ENCODE results near the gene VAV2.

Gene VAV2

DNA sequence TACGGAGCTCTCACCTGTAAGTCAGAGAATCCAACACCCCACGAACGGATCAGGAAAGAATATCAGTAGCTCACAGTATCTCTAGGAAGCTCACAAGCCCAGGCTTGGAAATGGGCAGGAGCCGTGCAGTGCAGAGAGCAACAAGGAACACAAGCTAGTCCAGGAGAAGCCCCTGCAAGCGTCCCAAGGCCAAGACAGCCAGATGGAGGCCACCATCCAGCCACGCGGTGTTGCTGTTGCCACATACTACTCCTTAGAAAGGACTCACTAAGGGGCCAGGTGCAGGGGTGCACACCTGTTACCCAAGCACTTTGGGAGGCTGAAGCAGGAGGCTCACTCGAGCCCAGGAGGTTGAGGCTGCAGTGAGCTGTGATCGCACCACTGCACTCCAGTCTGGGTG lies 15.4 kb upstream of the VAV2 start:
- H3K79me2 ChIP-seq (ENCODE audit: control insufficient read depth, insufficient read depth, low read length), result no peaks in the 10 kb centered on the region
- DNase-seq, result no peak
- WGBS (ENCODE audit: extremely low coverage, insufficient coverage, low lambda C conversion rate), result no CpG with 5 or more reads among the region's 9 CpGs

GRCh38 chr9:134007150-134007549 lies 15.0 kb upstream of the VAV2 start:
- no peaks in the 10 kb centered on the region for H3K4me1 ChIP-seq (ENCODE audit: control insufficient read depth, low read depth, low read length)
- H3K79me2 ChIP-seq (ENCODE audit: control insufficient read depth, insufficient read depth, low read length), result no peaks in the 10 kb centered on the region
- no peak overlapping the region for H4K8ac ChIP-seq (ENCODE audit: low read depth, low read length)
- H2BK120ac ChIP-seq (ENCODE audit: low read depth, low read length), result no peak overlapping the region
- no peak overlapping the region for H4K5ac ChIP-seq (ENCODE audit: low read length)
- H3K4me2 ChIP-seq (ENCODE audit: low read length), result no peak overlapping the region
- H3K27ac ChIP-seq (ENCODE audit: low read depth, low read length), result no peak overlapping the region
- no peak overlapping the region for H3K18ac ChIP-seq (ENCODE audit: low read length)
- H3K56ac ChIP-seq (ENCODE audit: low read length), result no peak overlapping the region
- no peak overlapping the region for H2AK5ac ChIP-seq (ENCODE audit: low read length)
- no CpG with 5 or more reads among the region's 6 CpGs for WGBS (ENCODE audit: extremely low coverage, insufficient coverage, low lambda C conversion rate)
- DNase-seq, result no peak
- no peak overlapping the region for H3K9ac ChIP-seq (ENCODE audit: low read length)
- H3K4me3 ChIP-seq (ENCODE audit: low read length), result no peak overlapping the region
- H3K23ac ChIP-seq (ENCODE audit: low read length), result no peak overlapping the region
- no peaks in the 10 kb centered on the region for H3K79me1 ChIP-seq (ENCODE audit: low read length)
- H3K27me3 ChIP-seq (ENCODE audit: insufficient read depth, low read length, poor library complexity), result no peaks in the 10 kb centered on the region
- no peaks in the 10 kb centered on the region for H3K36me3 ChIP-seq (ENCODE audit: control insufficient read depth, insufficient read depth, low read length)
- H3K4ac ChIP-seq (ENCODE audit: low read depth, low read length), result no peak overlapping the region
- H2BK5ac ChIP-seq (ENCODE audit: low read length), result no peak overlapping the region
- H2BK15ac ChIP-seq (replicated peaks; ENCODE audit: low read depth), result no peak overlapping the region

More for the DNA sequence above, 15.4 kb upstream of the VAV2 start:
- no peaks in the 10 kb centered on the region for H3K36me3 ChIP-seq (ENCODE audit: control insufficient read depth, insufficient read depth, low read length)
- no peak overlapping the region for H3K18ac ChIP-seq (ENCODE audit: low read length)
- H3K9ac ChIP-seq (ENCODE audit: low read length), result no peak overlapping the region
- no peak overlapping the region for H4K5ac ChIP-seq (ENCODE audit: low read length)
- no peak overlapping the region for H2BK120ac ChIP-seq (ENCODE audit: low read depth, low read length)
- no peaks in the 10 kb centered on the region for H3K27me3 ChIP-seq (ENCODE audit: insufficient read depth, low read length, poor library complexity)
- H3K4me3 ChIP-seq (ENCODE audit: low read length), result no peak overlapping the region
- H3K79me1 ChIP-seq (ENCODE audit: low read length), result no peaks in the 10 kb centered on the region
- no peaks in the 10 kb centered on the region for H3K4me1 ChIP-seq (ENCODE audit: control insufficient read depth, low read depth, low read length)
- no peak overlapping the region for H3K27ac ChIP-seq (ENCODE audit: low read depth, low read length)
- H3K4me2 ChIP-seq (ENCODE audit: low read length), result no peak overlapping the region
- H3K56ac ChIP-seq (ENCODE audit: low read length), result no peak overlapping the region
- no peak overlapping the region for H3K23ac ChIP-seq (ENCODE audit: low read length)
- H4K8ac ChIP-seq (ENCODE audit: low read depth, low read length), result no peak overlapping the region
- H2BK5ac ChIP-seq (ENCODE audit: low read length), result no peak overlapping the region
- H3K4ac ChIP-seq (ENCODE audit: low read depth, low read length), result no peak overlapping the region
- H2AK5ac ChIP-seq (ENCODE audit: low read length), result no peak overlapping the region
- no peak overlapping the region for H2BK15ac ChIP-seq (replicated peaks; ENCODE audit: low read depth)

GRCh38 chr9:134005381-134005780 lies 13.3 kb upstream of the VAV2 start:
- no peak overlapping the region for H3K23ac ChIP-seq (ENCODE audit: low read length)
- no peak overlapping the region for H3K9ac ChIP-seq (ENCODE audit: low read length)
- no peaks in the 10 kb centered on the region for H3K27me3 ChIP-seq (ENCODE audit: insufficient read depth, low read length, poor library complexity)
- H2AK5ac ChIP-seq (ENCODE audit: low read length), result no peak overlapping the region
- H2BK120ac ChIP-seq (ENCODE audit: low read depth, low read length), result no peak overlapping the region
- H3K4ac ChIP-seq (ENCODE audit: low read depth, low read length), result no peak overlapping the region
- no peaks in the 10 kb centered on the region for H3K79me1 ChIP-seq (ENCODE audit: low read length)
- H3K18ac ChIP-seq (ENCODE audit: low read length), result no peak overlapping the region
- no peaks in the 10 kb centered on the region for H3K79me2 ChIP-seq (ENCODE audit: control insufficient read depth, insufficient read depth, low read length)
- no peak overlapping the region for H3K4me2 ChIP-seq (ENCODE audit: low read length)
- no peak overlapping the region for H4K8ac ChIP-seq (ENCODE audit: low read depth, low read length)
- DNase-seq, result no peak
- H3K56ac ChIP-seq (ENCODE audit: low read length), result no peak overlapping the region
- no peak overlapping the region for H4K5ac ChIP-seq (ENCODE audit: low read length)
- no peak overlapping the region for H2BK5ac ChIP-seq (ENCODE audit: low read length)
- no peak overlapping the region for H2BK15ac ChIP-seq (replicated peaks; ENCODE audit: low read depth)
- H3K4me3 ChIP-seq (ENCODE audit: low read length), result no peak overlapping the region
- no peaks in the 10 kb centered on the region for H3K36me3 ChIP-seq (ENCODE audit: control insufficient read depth, insufficient read depth, low read length)
- no peaks in the 10 kb centered on the region for H3K4me1 ChIP-seq (ENCODE audit: control insufficient read depth, low read depth, low read length)
- H3K27ac ChIP-seq (ENCODE audit: low read depth, low read length), result no peak overlapping the region
- WGBS (ENCODE audit: extremely low coverage, insufficient coverage, low lambda C conversion rate), result no CpG with 5 or more reads among the region's 8 CpGs

DNA sequence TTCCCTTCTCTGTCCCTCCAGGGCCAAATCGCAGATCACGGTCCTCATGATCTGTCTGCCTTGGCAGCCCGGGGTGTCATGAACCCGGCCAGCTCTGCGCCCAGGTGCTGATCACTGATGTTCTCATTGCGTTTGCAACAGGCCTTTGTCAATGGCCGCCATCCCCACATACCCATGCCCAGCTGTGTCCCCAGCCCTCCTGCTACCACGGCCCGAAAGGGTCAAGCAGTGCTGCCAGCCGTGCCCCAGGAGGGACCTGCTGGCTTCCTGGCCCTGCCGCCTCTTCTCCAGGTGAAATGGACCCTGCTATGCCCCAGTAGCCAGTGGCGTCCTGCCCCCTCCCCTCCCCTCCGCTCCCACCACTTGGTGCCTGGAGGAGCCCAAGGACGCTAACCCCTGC lies 12.8 kb upstream of the VAV2 start:
- Histone ChIP-seq H3K23ac (ENCODE audit: low read length) (no peak overlapping the region), H3K4me2 (ENCODE audit: low read length) (no peak overlapping the region), H4K8ac (ENCODE audit: low read depth, low read length) (no peak overlapping the region), H4K5ac (ENCODE audit: low read length) (no peak overlapping the region), H3K9ac (ENCODE audit: low read length) (no peak overlapping the region), H2BK5ac (ENCODE audit: low read length) (no peak overlapping the region), H2AK5ac (ENCODE audit: low read length) (no peak overlapping the region), H3K4me3 (ENCODE audit: low read length) (no peak overlapping the region), H2BK15ac (replicated peaks; ENCODE audit: low read depth) (no peak overlapping the region), H3K4me1 (ENCODE audit: control insufficient read depth, low read depth, low read length) (no peaks in the 10 kb centered on the region), H2BK120ac (ENCODE audit: low read depth, low read length) (no peak overlapping the region), H3K27me3 (ENCODE audit: insufficient read depth, low read length, poor library complexity) (no peaks in the 10 kb centered on the region), H3K36me3 (ENCODE audit: control insufficient read depth, insufficient read depth, low read length) (no peaks in the 10 kb centered on the region), H3K56ac (ENCODE audit: low read length) (no peak overlapping the region), H3K18ac (ENCODE audit: low read length) (no peak overlapping the region), H3K4ac (ENCODE audit: low read depth, low read length) (no peak overlapping the region), H3K27ac (ENCODE audit: low read depth, low read length) (no peak overlapping the region), H3K79me2 (ENCODE audit: control insufficient read depth, insufficient read depth, low read length) (no peaks in the 10 kb centered on the region), H3K79me1 (ENCODE audit: low read length) (no peaks in the 10 kb centered on the region)
- DNase-seq, result no peak
- no CpG with 5 or more reads among the region's 14 CpGs for WGBS (ENCODE audit: extremely low coverage, insufficient coverage, low lambda C conversion rate)

- H3K79me2 ChIP-seq (ENCODE audit: control insufficient read depth, insufficient read depth, low read length), result no peaks in the 10 kb centered on the region
- no peak overlapping the region for H4K5ac ChIP-seq (ENCODE audit: low read length)
- no peak overlapping the region for H3K9ac ChIP-seq (ENCODE audit: low read length)
- H2BK15ac ChIP-seq (replicated peaks; ENCODE audit: low read depth), result no peak overlapping the region
- H3K18ac ChIP-seq (ENCODE audit: low read length), result no peak overlapping the region
- no peaks in the 10 kb centered on the region for H3K79me1 ChIP-seq (ENCODE audit: low read length)
- no peak overlapping the region for H3K4me3 ChIP-seq (ENCODE audit: low read length)
- H3K4ac ChIP-seq (ENCODE audit: low read depth, low read length), result no peak overlapping the region
- no peaks in the 10 kb centered on the region for H3K4me1 ChIP-seq (ENCODE audit: control insufficient read depth, low read depth, low read length)
- no peak overlapping the region for H2BK120ac ChIP-seq (ENCODE audit: low read depth, low read length)
- no peak for DNase-seq
- no peak overlapping the region for H2AK5ac ChIP-seq (ENCODE audit: low read length)
- no peak overlapping the region for H3K27ac ChIP-seq (ENCODE audit: low read depth, low read length)
- no peak overlapping the region for H3K4me2 ChIP-seq (ENCODE audit: low read length)
- no peak overlapping the region for H3K56ac ChIP-seq (ENCODE audit: low read length)
- no peaks in the 10 kb centered on the region for H3K27me3 ChIP-seq (ENCODE audit: insufficient read depth, low read length, poor library complexity)
- WGBS (ENCODE audit: extremely low coverage, insufficient coverage, low lambda C conversion rate), result no CpG with 5 or more reads among the region's 20 CpGs
- no peaks in the 10 kb centered on the region for H3K36me3 ChIP-seq (ENCODE audit: control insufficient read depth, insufficient read depth, low read length)
- H4K8ac ChIP-seq (ENCODE audit: low read depth, low read length), result no peak overlapping the region
- H3K23ac ChIP-seq (ENCODE audit: low read length), result no peak overlapping the region
- H2BK5ac ChIP-seq (ENCODE audit: low read length), result no peak overlapping the region
Measured at GRCh38 chr9:134004131-134004873, 12.2 kb upstream of the VAV2 start.

GRCh38 chr9:134003237-134003636 lies 11.1 kb upstream of the VAV2 start:
- WGBS (ENCODE audit: extremely low coverage, insufficient coverage, low lambda C conversion rate), result no CpG with 5 or more reads among the region's 2 CpGs

More at GRCh38 chr9:134003237-134003636, 11.1 kb upstream of the VAV2 start:
- Histone ChIP-seq H2BK5ac (ENCODE audit: low read length) (no peak overlapping the region), H3K4me3 (ENCODE audit: low read length) (no peak overlapping the region), H3K4ac (ENCODE audit: low read depth, low read length) (no peak overlapping the region), H3K36me3 (ENCODE audit: control insufficient read depth, insufficient read depth, low read length) (no peaks in the 10 kb centered on the region), H2AK5ac (ENCODE audit: low read length) (no peak overlapping the region), H4K5ac (ENCODE audit: low read length) (no peak overlapping the region), H3K56ac (ENCODE audit: low read length) (no peak overlapping the region), H2BK15ac (replicated peaks; ENCODE audit: low read depth) (no peak overlapping the region), H3K18ac (ENCODE audit: low read length) (no peak overlapping the region), H4K8ac (ENCODE audit: low read depth, low read length) (no peak overlapping the region), H3K23ac (ENCODE audit: low read length) (no peak overlapping the region), H3K4me1 (ENCODE audit: control insufficient read depth, low read depth, low read length) (no peaks in the 10 kb centered on the region), H3K4me2 (ENCODE audit: low read length) (no peak overlapping the region), H3K9ac (ENCODE audit: low read length) (no peak overlapping the region), H2BK120ac (ENCODE audit: low read depth, low read length) (no peak overlapping the region), H3K27me3 (ENCODE audit: insufficient read depth, low read length, poor library complexity) (no peaks in the 10 kb centered on the region), H3K79me1 (ENCODE audit: low read length) (no peaks in the 10 kb centered on the region), H3K79me2 (ENCODE audit: control insufficient read depth, insufficient read depth, low read length) (no peaks in the 10 kb centered on the region), H3K27ac (ENCODE audit: low read depth, low read length) (no peak overlapping the region)
- no peak for DNase-seq

All from mesendoderm (in vitro differentiated cells).